Fibroblast of lung (primary cell): Measurements from ENCODE around the gene NPHP1.

ENCODE experiments used
- EZH2 ChIP-seq: IDR thresholded peaks from 2 replicates; pipeline ENCODE4 v1.5.1; 2012; ENCODE audit warnings: low read length, control low read depth, mild to moderate bottlenecking; ENCODE audit errors: missing control alignments
- TF ChIP-seq, protein P1 (sequence below), 2 donors: IDR thresholded peaks in 1 of 2; conservative IDR thresholded peaks in 1 of 2; 1 replicate in 1 of 2; 2 replicates in 1 of 2; pipeline ENCODE4 v1.5.1; 2011 to 2012; ENCODE audit warnings: low read length in 2 of 2, control low read depth in 1 of 2, inconsistent platforms in 1 of 2, low read depth in 1 of 2, mild to moderate bottlenecking in 1 of 2

DNA sequence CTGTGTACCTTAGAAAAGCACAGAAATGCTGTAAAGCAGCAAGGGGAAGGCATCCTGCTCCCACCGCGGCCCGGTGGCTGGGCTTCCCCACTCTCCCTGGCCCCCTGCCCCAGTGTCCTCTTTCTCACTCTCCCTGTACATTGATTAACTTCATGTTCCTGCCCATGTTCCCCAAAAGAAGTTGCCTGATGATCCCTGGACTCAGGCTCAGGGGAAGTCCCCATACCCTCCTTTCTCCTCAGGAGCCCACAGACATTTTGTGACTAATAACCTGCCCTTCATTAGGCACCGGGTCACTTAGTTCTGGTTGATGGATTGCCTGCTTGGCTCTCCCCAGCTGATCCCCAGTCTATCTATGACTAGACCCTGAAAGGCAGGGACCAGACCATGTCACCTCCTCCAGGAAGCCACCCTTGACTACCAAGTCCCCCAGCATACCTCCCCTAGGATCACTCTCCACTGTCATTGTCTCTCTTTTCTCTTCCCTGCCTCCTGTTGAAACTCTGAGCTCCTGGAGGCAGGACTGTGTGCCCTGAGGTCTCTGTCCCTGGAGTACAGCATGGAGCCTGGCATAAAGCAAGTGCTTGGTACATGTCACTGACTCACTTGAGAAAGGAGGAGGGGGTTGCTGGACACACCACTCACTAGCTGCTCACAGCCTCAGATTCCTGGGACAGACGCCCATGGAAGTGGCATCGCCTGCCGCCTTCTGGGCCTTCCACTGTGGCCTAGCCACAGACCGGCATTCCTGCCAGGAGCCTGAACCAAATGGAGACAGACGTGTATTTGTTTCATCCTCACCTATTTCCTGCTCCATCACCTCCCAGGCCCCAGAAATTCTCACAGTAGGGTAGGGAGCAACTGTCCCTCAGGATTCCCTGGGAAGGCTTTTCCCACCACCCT is 102.7 kb downstream of the NPHP1 start:
- TF ChIP-seq, protein P1, sequence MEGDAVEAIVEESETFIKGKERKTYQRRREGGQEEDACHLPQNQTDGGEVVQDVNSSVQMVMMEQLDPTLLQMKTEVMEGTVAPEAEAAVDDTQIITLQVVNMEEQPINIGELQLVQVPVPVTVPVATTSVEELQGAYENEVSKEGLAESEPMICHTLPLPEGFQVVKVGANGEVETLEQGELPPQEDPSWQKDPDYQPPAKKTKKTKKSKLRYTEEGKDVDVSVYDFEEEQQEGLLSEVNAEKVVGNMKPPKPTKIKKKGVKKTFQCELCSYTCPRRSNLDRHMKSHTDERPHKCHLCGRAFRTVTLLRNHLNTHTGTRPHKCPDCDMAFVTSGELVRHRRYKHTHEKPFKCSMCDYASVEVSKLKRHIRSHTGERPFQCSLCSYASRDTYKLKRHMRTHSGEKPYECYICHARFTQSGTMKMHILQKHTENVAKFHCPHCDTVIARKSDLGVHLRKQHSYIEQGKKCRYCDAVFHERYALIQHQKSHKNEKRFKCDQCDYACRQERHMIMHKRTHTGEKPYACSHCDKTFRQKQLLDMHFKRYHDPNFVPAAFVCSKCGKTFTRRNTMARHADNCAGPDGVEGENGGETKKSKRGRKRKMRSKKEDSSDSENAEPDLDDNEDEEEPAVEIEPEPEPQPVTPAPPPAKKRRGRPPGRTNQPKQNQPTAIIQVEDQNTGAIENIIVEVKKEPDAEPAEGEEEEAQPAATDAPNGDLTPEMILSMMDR (conservative IDR thresholded peaks at IDR 0.05 in 1 of 2, IDR thresholded peaks at IDR 0.05 in 1 of 2; ENCODE audit: low read depth in 1 of 2, low read length in 2 of 2) = no peak
- TF ChIP-seq EZH2 = no peak
